BLaER1 (cell line): ENCODE data around the gene ABCC4.

ENCODE experiments used
- H3K27ac ChIP-seq: shearing (Covaris generic); formaldehyde crosslinking; 2 replicates; pipeline ENCODE4 v1.8.1; 2022
- H3K27me3 ChIP-seq: shearing (Covaris generic); formaldehyde crosslinking; 2 replicates; pipeline ENCODE4 v1.8.1; 2022
- H3K36me3 ChIP-seq: shearing (Covaris generic); formaldehyde crosslinking; 2 replicates; pipeline ENCODE4 v1.8.1; 2022
- H3K4me1 ChIP-seq: shearing (Covaris generic); formaldehyde crosslinking; 2 replicates; pipeline ENCODE4 v1.8.1; 2022
- H3K4me2 ChIP-seq: shearing (Covaris generic); formaldehyde crosslinking; 2 replicates; pipeline ENCODE4 v1.8.1; 2022
- H3K4me3 ChIP-seq: shearing (Covaris generic); formaldehyde crosslinking; 2 replicates; pipeline ENCODE4 v1.8.1; 2022
- H3K9ac ChIP-seq: shearing (Covaris generic); formaldehyde crosslinking; 2 replicates; pipeline ENCODE4 v1.8.1; 2022
- H3K9me3 ChIP-seq: shearing (Covaris generic); formaldehyde crosslinking; 2 replicates; pipeline ENCODE4 v1.8.1; 2022
- H4K20me1 ChIP-seq: shearing (Covaris generic); formaldehyde crosslinking; 2 replicates; pipeline ENCODE4 v1.8.1; 2022
- Cebpa-rat ChIP-seq: shearing (Covaris generic); IDR thresholded peaks from 2 replicates; pipeline ENCODE4 v1.8.1; 2022

Gene ABCC4

GRCh38 chr13:95261956-95262355, 39.3 kb downstream of the ABCC4 start:
- no peak for TF ChIP-seq Cebpa-rat
- H3K4me2 ChIP-seq, result no peak overlapping the region
- no peaks in the 10 kb centered on the region for H4K20me1 ChIP-seq
- H3K9me3 ChIP-seq, result no peaks in the 10 kb centered on the region
- H3K4me3 ChIP-seq, result no peak overlapping the region
- peaks cover 53% of the 10 kb centered on the region for H3K36me3 ChIP-seq
- H3K4me1 ChIP-seq, result peaks cover 13% of the 10 kb centered on the region
- no peak overlapping the region for H3K27ac ChIP-seq
- no peaks in the 10 kb centered on the region for H3K27me3 ChIP-seq
- no peak overlapping the region for H3K9ac ChIP-seq

GRCh38 chr13:95260031-95260525, 41.2 kb downstream of the ABCC4 start:
- Histone ChIP-seq H3K9ac (no peak overlapping the region), H3K4me3 (no peak overlapping the region), H3K4me1 (peaks cover 13% of the 10 kb centered on the region), H3K27ac (no peak overlapping the region), H3K4me2 (no peak overlapping the region), H3K27me3 (no peaks in the 10 kb centered on the region), H3K9me3 (no peaks in the 10 kb centered on the region), H3K36me3 (peaks cover 35% of the 10 kb centered on the region; the same call in 1 of the 2 replicates), H4K20me1 (no peaks in the 10 kb centered on the region)
- TF ChIP-seq Cebpa-rat, result no peak

- H3K36me3 ChIP-seq, result peaks cover 35% of the 10 kb centered on the region; the same call in 1 of the 2 replicates
- no peak overlapping the region for H3K27ac ChIP-seq
- no peak for TF ChIP-seq Cebpa-rat
- 0 out of 2 replicates have a peak, but pooled peaks cover 3% of the 10 kb centered on the region for H4K20me1 ChIP-seq
- peaks cover 13% of the 10 kb centered on the region for H3K4me1 ChIP-seq
- no peaks in the 10 kb centered on the region for H3K9me3 ChIP-seq
- H3K9ac ChIP-seq, result no peak overlapping the region
- H3K4me2 ChIP-seq, result no peak overlapping the region
- no peak overlapping the region for H3K4me3 ChIP-seq
- no peaks in the 10 kb centered on the region for H3K27me3 ChIP-seq
Measured at GRCh38 chr13:95258619-95259194, 42.5 kb downstream of the ABCC4 start.

- Histone ChIP-seq H3K4me3 (no peak overlapping the region), H3K36me3 (peaks cover 34% of the 10 kb centered on the region; the same call in 1 of the 2 replicates), H3K27ac (no peak overlapping the region), H3K27me3 (no peaks in the 10 kb centered on the region), H3K9me3 (no peaks in the 10 kb centered on the region), H3K4me1 (peaks cover 13% of the 10 kb centered on the region), H3K9ac (no peak overlapping the region), H4K20me1 (0 out of 2 replicates have a peak, but pooled peaks cover 9% of the 10 kb centered on the region), H3K4me2 (no peak overlapping the region)
- no peak for TF ChIP-seq Cebpa-rat
Measured at GRCh38 chr13:95258098-95258497, 43.2 kb downstream of the ABCC4 start.

- peaks cover 25% of the 10 kb centered on the region; the same call in 1 of the 2 replicates for H3K36me3 ChIP-seq
- H3K27me3 ChIP-seq, result no peaks in the 10 kb centered on the region
- H3K4me2 ChIP-seq, result no peak overlapping the region
- peaks cover 3% of the 10 kb centered on the region for H3K4me1 ChIP-seq
- H3K9ac ChIP-seq, result no peak overlapping the region
- H3K9me3 ChIP-seq, result no peaks in the 10 kb centered on the region
- H4K20me1 ChIP-seq, result 0 out of 2 replicates have a peak, but pooled peaks cover 10% of the 10 kb centered on the region
- no peak overlapping the region for H3K4me3 ChIP-seq
- TF ChIP-seq Cebpa-rat, result no peak
- H3K27ac ChIP-seq, result no peak overlapping the region
Measured at GRCh38 chr13:95256091-95256490, 45.2 kb downstream of the ABCC4 start.

GRCh38 chr13:95255072-95255732, 46.0 kb downstream of the ABCC4 start:
- Histone ChIP-seq H3K9me3 (no peaks in the 10 kb centered on the region), H3K27ac (no peak overlapping the region), H3K4me3 (no peak overlapping the region), H3K4me2 (no peak overlapping the region), H3K27me3 (no peaks in the 10 kb centered on the region), H3K9ac (no peak overlapping the region), H3K4me1 (no peaks in the 10 kb centered on the region), H4K20me1 (0 out of 2 replicates have a peak, but pooled peaks cover 10% of the 10 kb centered on the region), H3K36me3 (peaks cover 21% of the 10 kb centered on the region; the same call in 1 of the 2 replicates)
- TF ChIP-seq Cebpa-rat, result no peak

GRCh38 chr13:95254339-95254738, 46.9 kb downstream of the ABCC4 start:
- no peak for TF ChIP-seq Cebpa-rat
- Histone ChIP-seq H3K4me3 (no peak overlapping the region), H3K27me3 (no peaks in the 10 kb centered on the region), H3K9ac (no peak overlapping the region), H3K9me3 (no peaks in the 10 kb centered on the region), H3K4me1 (no peaks in the 10 kb centered on the region), H3K36me3 (peaks cover 12% of the 10 kb centered on the region; the same call in 1 of the 2 replicates), H3K27ac (no peak overlapping the region), H3K4me2 (no peak overlapping the region), H4K20me1 (0 out of 2 replicates have a peak, but pooled peaks cover 10% of the 10 kb centered on the region)

- Histone ChIP-seq H3K4me1 (no peaks in the 10 kb centered on the region), H3K27ac (no peak overlapping the region), H3K9ac (no peak overlapping the region), H4K20me1 (0 out of 2 replicates have a peak, but pooled peaks cover 10% of the 10 kb centered on the region), H3K4me2 (no peak overlapping the region), H3K27me3 (no peaks in the 10 kb centered on the region), H3K9me3 (no peaks in the 10 kb centered on the region), H3K36me3 (peaks cover 10% of the 10 kb centered on the region; the same call in 1 of the 2 replicates), H3K4me3 (no peak overlapping the region)
- no peak for TF ChIP-seq Cebpa-rat
Measured at GRCh38 chr13:95253033-95253432, 48.2 kb downstream of the ABCC4 start.

- no peaks in the 10 kb centered on the region for H3K27me3 ChIP-seq
- H3K4me1 ChIP-seq, result no peaks in the 10 kb centered on the region
- H3K4me2 ChIP-seq, result no peak overlapping the region
- H3K27ac ChIP-seq, result no peak overlapping the region
- no peak overlapping the region for H3K9ac ChIP-seq
- H4K20me1 ChIP-seq, result 0 out of 2 replicates have a peak, but pooled peaks cover 10% of the 10 kb centered on the region
- no peak for TF ChIP-seq Cebpa-rat
- H3K4me3 ChIP-seq, result no peak overlapping the region
- H3K36me3 ChIP-seq, result peaks cover 10% of the 10 kb centered on the region
- H3K9me3 ChIP-seq, result no peaks in the 10 kb centered on the region
Measured at GRCh38 chr13:95251641-95252040, 49.6 kb downstream of the ABCC4 start.

GRCh38 chr13:95250961-95251360, 50.3 kb downstream of the ABCC4 start:
- H3K4me2 ChIP-seq, result no peak overlapping the region
- 0 out of 2 replicates have a peak, but pooled peaks cover 10% of the 10 kb centered on the region for H4K20me1 ChIP-seq
- H3K9me3 ChIP-seq, result no peaks in the 10 kb centered on the region
- no peaks in the 10 kb centered on the region for H3K27me3 ChIP-seq
- peaks cover 5% of the 10 kb centered on the region; the same call in 1 of the 2 replicates for H3K4me1 ChIP-seq
- peaks cover 17% of the 10 kb centered on the region for H3K36me3 ChIP-seq
- H3K27ac ChIP-seq, result no peak overlapping the region
- no peak overlapping the region for H3K9ac ChIP-seq
- TF ChIP-seq Cebpa-rat, result no peak
- no peak overlapping the region for H3K4me3 ChIP-seq
